Measurements from ENCODE around the gene DHCR7. TPM values are rescaled to one million over a fixed set of nuclear protein-coding genes. Genes with fewer than 3 reads are reported as not detected.
A peak's percentile ranks its signal among the peaks of the same experiment; 100 is the strongest.

DHCR7 gene
- total RNA-seq, 1 donor = 58.3 TPM

DNA sequence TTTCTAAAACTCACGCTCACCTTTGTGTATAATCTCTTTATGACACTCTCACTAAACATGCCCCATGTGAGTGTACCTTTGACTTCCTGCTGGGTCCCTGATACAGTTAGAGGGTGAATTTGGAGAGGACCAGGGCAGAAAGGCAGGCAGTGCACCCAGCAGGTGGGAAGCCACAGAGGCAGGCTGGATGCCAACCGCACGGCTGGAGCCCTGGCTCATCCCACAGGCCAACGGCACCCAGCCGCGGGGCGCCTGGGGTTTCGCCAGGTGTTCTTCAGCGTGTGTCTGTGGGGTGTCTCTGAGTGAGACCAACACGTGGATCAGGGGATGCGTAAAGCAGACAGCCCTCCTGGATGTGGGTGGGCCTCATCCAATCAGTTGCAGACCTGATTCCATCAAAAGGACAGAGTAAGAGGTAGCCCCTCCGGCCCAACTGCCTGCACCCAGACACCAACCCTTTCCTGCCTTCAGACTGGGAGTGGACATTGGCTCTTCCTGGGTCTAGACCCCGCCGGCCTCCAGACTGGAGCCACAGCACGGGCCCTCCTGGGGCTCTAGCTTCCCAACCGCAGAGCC is 51.6 kb downstream of the DHCR7 start:
- Histone ChIP-seq H4K20me1 (ENCODE audit: insufficient read depth, low read length) (no peaks in the 10 kb centered on the region), H3K4me3 (ENCODE audit: insufficient read depth, low read length) (no peak overlapping the region), H3K36me3 (ENCODE audit: insufficient read depth, low read length) (no peaks in the 10 kb centered on the region), H3K4me2 (ENCODE audit: insufficient read depth, low read length) (no peak overlapping the region), H3K79me2 (ENCODE audit: insufficient read depth, low read length) (no peaks in the 10 kb centered on the region), H3K9me3 (ENCODE audit: low read depth, low read length) (no peaks in the 10 kb centered on the region), H2AFZ (ENCODE audit: low read length) (no peak overlapping the region), H3K27ac (ENCODE audit: low read depth, low read length) (no peak overlapping the region), H3K4me1 (ENCODE audit: insufficient read depth, low read length) (no peaks in the 10 kb centered on the region), H3K27me3 (ENCODE audit: insufficient read depth, low read length) (peaks cover 40% of the 10 kb centered on the region)
- DNase-seq (ENCODE audit: insufficient read length, low spot score, missing footprints) = peak; percentile 10
- TF ChIP-seq CTCF (IDR thresholded peaks at IDR 0.05; ENCODE audit: extremely low read depth, low read depth, low read length) = no peak

- Histone ChIP-seq H2AFZ (ENCODE audit: low read length) (no peak overlapping the region), H3K27ac (ENCODE audit: low read depth, low read length) (no peak overlapping the region), H3K79me2 (ENCODE audit: insufficient read depth, low read length) (no peaks in the 10 kb centered on the region), H4K20me1 (ENCODE audit: insufficient read depth, low read length) (no peaks in the 10 kb centered on the region), H3K27me3 (ENCODE audit: insufficient read depth, low read length) (peaks cover 40% of the 10 kb centered on the region), H3K4me3 (ENCODE audit: insufficient read depth, low read length) (no peak overlapping the region), H3K9me3 (ENCODE audit: low read depth, low read length) (no peaks in the 10 kb centered on the region), H3K4me1 (ENCODE audit: insufficient read depth, low read length) (no peaks in the 10 kb centered on the region), H3K4me2 (ENCODE audit: insufficient read depth, low read length) (no peak overlapping the region), H3K36me3 (ENCODE audit: insufficient read depth, low read length) (no peaks in the 10 kb centered on the region)
- no peak for TF ChIP-seq CTCF (IDR thresholded peaks at IDR 0.05; ENCODE audit: extremely low read depth, low read depth, low read length)
- no peak for DNase-seq (ENCODE audit: insufficient read length, low spot score, missing footprints)
Measured at GRCh38 chr11:71395774-71396173, 52.4 kb downstream of the DHCR7 start.

DNA sequence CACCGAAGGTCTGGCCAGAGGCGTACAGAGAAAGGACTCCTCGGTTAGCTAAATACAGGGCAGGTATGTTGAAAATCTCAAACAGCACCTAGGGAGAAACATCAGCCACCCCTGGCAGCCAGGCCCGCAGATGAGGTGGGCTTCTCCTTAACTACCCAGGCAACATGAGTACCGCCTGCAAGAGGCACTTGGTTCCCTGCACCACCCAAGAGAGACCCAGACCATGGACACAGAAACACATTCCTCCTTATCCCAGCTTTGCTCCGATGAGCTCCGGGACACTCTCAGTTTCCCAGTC is 53.0 kb downstream of the DHCR7 start:
- H3K4me2 ChIP-seq (ENCODE audit: insufficient read depth, low read length) = no peak overlapping the region
- TF ChIP-seq CTCF (IDR thresholded peaks at IDR 0.05; ENCODE audit: extremely low read depth, low read depth, low read length) = no peak
- H3K27ac ChIP-seq (ENCODE audit: low read depth, low read length) = no peak overlapping the region
- H2AFZ ChIP-seq (ENCODE audit: low read length) = no peak overlapping the region
- H3K36me3 ChIP-seq (ENCODE audit: insufficient read depth, low read length) = no peaks in the 10 kb centered on the region
- peak; percentile 46 for DNase-seq (ENCODE audit: insufficient read length, low spot score, missing footprints)
- H4K20me1 ChIP-seq (ENCODE audit: insufficient read depth, low read length) = no peaks in the 10 kb centered on the region
- no peaks in the 10 kb centered on the region for H3K79me2 ChIP-seq (ENCODE audit: insufficient read depth, low read length)
- no peaks in the 10 kb centered on the region for H3K9me3 ChIP-seq (ENCODE audit: low read depth, low read length)
- H3K4me1 ChIP-seq (ENCODE audit: insufficient read depth, low read length) = no peaks in the 10 kb centered on the region
- no peak overlapping the region for H3K4me3 ChIP-seq (ENCODE audit: insufficient read depth, low read length)
- H3K27me3 ChIP-seq (ENCODE audit: insufficient read depth, low read length) = peaks cover 43% of the 10 kb centered on the region

GRCh38 chr11:71393283-71393682 is 54.9 kb downstream of the DHCR7 start:
- H3K4me3 ChIP-seq (ENCODE audit: insufficient read depth, low read length) = no peak overlapping the region
- H2AFZ ChIP-seq (ENCODE audit: low read length) = no peak overlapping the region
- H3K27me3 ChIP-seq (ENCODE audit: insufficient read depth, low read length) = peaks cover 57% of the 10 kb centered on the region
- no peaks in the 10 kb centered on the region for H4K20me1 ChIP-seq (ENCODE audit: insufficient read depth, low read length)
- H3K79me2 ChIP-seq (ENCODE audit: insufficient read depth, low read length) = no peaks in the 10 kb centered on the region
- H3K36me3 ChIP-seq (ENCODE audit: insufficient read depth, low read length) = no peaks in the 10 kb centered on the region
- no peak for TF ChIP-seq CTCF (IDR thresholded peaks at IDR 0.05; ENCODE audit: extremely low read depth, low read depth, low read length)
- H3K9me3 ChIP-seq (ENCODE audit: low read depth, low read length) = no peaks in the 10 kb centered on the region
- H3K4me2 ChIP-seq (ENCODE audit: insufficient read depth, low read length) = no peak overlapping the region
- DNase-seq (ENCODE audit: insufficient read length, low spot score, missing footprints) = no peak
- H3K4me1 ChIP-seq (ENCODE audit: insufficient read depth, low read length) = no peaks in the 10 kb centered on the region
- H3K27ac ChIP-seq (ENCODE audit: low read depth, low read length) = no peak overlapping the region
